Transverse colon (tissue), 4 donors: ENCODE results near the gene ZNF26. TPM values are rescaled to one million over a fixed set of nuclear protein-coding genes. Genes with fewer than 3 reads are reported as not detected.
"Not testable (repeated sequence)": the region's sequence is repeated elsewhere in the genome, so short reads cannot be mapped to it uniquely, and the experiment has no call there.

Experiments
- DNase-seq: peaks from one replicate; pipeline ENCODE4 v3.0.0-alpha.2; 2019
- H3K27ac ChIP-seq, 4 donors: fragments of 200-600 bp; sonication (generic); 2 replicates each; pipeline ENCODE4 v1.5.1; 2016 to 2018; ENCODE audit warnings: inconsistent platforms in 4 of 4
- H3K27me3 ChIP-seq: fragments of 200-600 bp; sonication (generic); 2 replicates; pipeline ENCODE4 v1.5.1; 2017; ENCODE audit warnings: inconsistent platforms
- H3K36me3 ChIP-seq, 4 donors: fragments of 200-600 bp; sonication (generic); 2 replicates each; pipeline ENCODE4 v1.5.1; 2017 to 2019; ENCODE audit warnings: inconsistent platforms in 4 of 4
- H3K4me1 ChIP-seq, 4 donors: fragments of 200-600 bp; sonication (generic); 2 replicates each; pipeline ENCODE4 v1.5.1; 2017 to 2020; ENCODE audit warnings: inconsistent platforms in 4 of 4
- H3K4me3 ChIP-seq, 4 donors: fragments of 200-600 bp; sonication (generic); 1 replicate in 1 of 4; 2 replicates in 3 of 4; pipeline versions ENCODE4 v1.5.1 to v1.6.1; 2017 to 2019; ENCODE audit warnings: inconsistent platforms in 4 of 4
- H3K9me3 ChIP-seq, 2 donors: fragments of 200-600 bp; sonication (generic); 2 replicates each; pipeline ENCODE4 v1.5.1; 2017 to 2019; ENCODE audit warnings: inconsistent platforms in 2 of 2
- EP300 ChIP-seq: sonication (generic); formaldehyde crosslinking; IDR thresholded peaks from one replicate; pipeline ENCODE4 v1.6.1; 2017; ENCODE audit warnings: antibody characterized with exemption, low read depth
- POLR2A ChIP-seq: fragments of 450-650 bp; IDR thresholded peaks from one replicate; pipeline ENCODE4 v1.6.1; 2016; ENCODE audit warnings: antibody characterized with exemption, mild to moderate bottlenecking, moderate library complexity
- POLR2AphosphoS5 ChIP-seq, 3 donors: sonication (generic); formaldehyde crosslinking; IDR thresholded peaks; one replicate each; pipeline ENCODE4 v1.6.1; 2016; ENCODE audit warnings: antibody characterized with exemption in 3 of 3
- WGBS, 2 donors: methylation state at CpG; one replicate each; pipeline ENCODE4 v1.1.5; 2018; ENCODE audit warnings: low coverage in 1 of 2; 5-methylcytosine and 5-hydroxymethylcytosine counted together
- in situ Hi-C, 4 donors: fragments of 200-750 bp; cut with MboI; loops; one replicate each; pipeline versions ENCODE4 v1.15.0 to v1.15.1; 2017; ENCODE audit warnings: low sequenced_read_pairs in 3 of 4, low pct_ligation_motif_present in 1 of 4, low pct_unique_long_range_greater_than_20kb in 1 of 4
- intact Hi-C: fragments of 100-400 bp; cut with DNase I; formaldehyde crosslinking; loops from one replicate; pipeline ENCODE4 v1.15.1; 2023; ENCODE audit warnings: low total_unique reads
- total RNA-seq, 4 donors: library from RNA; depleted of rRNA; stranded (reverse); fragments of >200 nt; gene quantifications; one replicate each; pipeline ENCODE4 v1.1.0, GENCODE V29; 2016
- TF ChIP-seq, protein P1 (sequence below), 5 experiments: fragments of 200-600 bp in 3 of 5; fragments of 450-650 bp in 2 of 5; sonication (generic) in 3 of 5; IDR thresholded peaks; 1 replicate in 2 of 5; 2 replicates in 3 of 5; pipeline ENCODE4 v1.5.1; 2016 to 2017; ENCODE audit warnings: antibody characterized with exemption in 5 of 5, inconsistent platforms in 3 of 5, mild to moderate bottlenecking in 2 of 5, moderate library complexity in 1 of 5

ZNF26 gene
- total RNA-seq, 4 donors from 2014 or later, result 12.7 to 26.3 (median 18.5) TPM

- Histone ChIP-seq H3K4me3 (peak overlapping the region in 1 of 4 donors; percentile 90), H3K27me3 (no peaks in the 10 kb centered on the region), H3K27ac (peak overlapping the region in 2 of 4 donors; percentile 89 to 95), H3K4me1 (peaks cover 4 to 12% (median 9%) of the 10 kb centered on the region in 4 donors), H3K36me3 (peaks cover 0 to 3% (median under 1%) of the 10 kb centered on the region in 4 donors), H3K9me3 (peaks cover 5 to 17% of the 10 kb centered on the region in 2 donors)
- WGBS, 2 donors, result 92 to 96% methylated on average over 7 to 14 of the region's 14 CpGs
- intact Hi-C loops (no loop called here), in situ Hi-C loops (no loop called here)
- DNase-seq, result no peak
- TF ChIP-seq, protein P1, sequence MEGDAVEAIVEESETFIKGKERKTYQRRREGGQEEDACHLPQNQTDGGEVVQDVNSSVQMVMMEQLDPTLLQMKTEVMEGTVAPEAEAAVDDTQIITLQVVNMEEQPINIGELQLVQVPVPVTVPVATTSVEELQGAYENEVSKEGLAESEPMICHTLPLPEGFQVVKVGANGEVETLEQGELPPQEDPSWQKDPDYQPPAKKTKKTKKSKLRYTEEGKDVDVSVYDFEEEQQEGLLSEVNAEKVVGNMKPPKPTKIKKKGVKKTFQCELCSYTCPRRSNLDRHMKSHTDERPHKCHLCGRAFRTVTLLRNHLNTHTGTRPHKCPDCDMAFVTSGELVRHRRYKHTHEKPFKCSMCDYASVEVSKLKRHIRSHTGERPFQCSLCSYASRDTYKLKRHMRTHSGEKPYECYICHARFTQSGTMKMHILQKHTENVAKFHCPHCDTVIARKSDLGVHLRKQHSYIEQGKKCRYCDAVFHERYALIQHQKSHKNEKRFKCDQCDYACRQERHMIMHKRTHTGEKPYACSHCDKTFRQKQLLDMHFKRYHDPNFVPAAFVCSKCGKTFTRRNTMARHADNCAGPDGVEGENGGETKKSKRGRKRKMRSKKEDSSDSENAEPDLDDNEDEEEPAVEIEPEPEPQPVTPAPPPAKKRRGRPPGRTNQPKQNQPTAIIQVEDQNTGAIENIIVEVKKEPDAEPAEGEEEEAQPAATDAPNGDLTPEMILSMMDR (IDR thresholded peaks at IDR 0.05), result no peak
- TF ChIP-seq EP300, result no peak
- TF ChIP-seq POLR2A, result no peak
- no peak for TF ChIP-seq POLR2AphosphoS5 (IDR thresholded peaks at IDR 0.05)
These were observed 31.6 kb upstream of the ZNF26 start for GRCh38 chr12:132954471-132955048.

DNA sequence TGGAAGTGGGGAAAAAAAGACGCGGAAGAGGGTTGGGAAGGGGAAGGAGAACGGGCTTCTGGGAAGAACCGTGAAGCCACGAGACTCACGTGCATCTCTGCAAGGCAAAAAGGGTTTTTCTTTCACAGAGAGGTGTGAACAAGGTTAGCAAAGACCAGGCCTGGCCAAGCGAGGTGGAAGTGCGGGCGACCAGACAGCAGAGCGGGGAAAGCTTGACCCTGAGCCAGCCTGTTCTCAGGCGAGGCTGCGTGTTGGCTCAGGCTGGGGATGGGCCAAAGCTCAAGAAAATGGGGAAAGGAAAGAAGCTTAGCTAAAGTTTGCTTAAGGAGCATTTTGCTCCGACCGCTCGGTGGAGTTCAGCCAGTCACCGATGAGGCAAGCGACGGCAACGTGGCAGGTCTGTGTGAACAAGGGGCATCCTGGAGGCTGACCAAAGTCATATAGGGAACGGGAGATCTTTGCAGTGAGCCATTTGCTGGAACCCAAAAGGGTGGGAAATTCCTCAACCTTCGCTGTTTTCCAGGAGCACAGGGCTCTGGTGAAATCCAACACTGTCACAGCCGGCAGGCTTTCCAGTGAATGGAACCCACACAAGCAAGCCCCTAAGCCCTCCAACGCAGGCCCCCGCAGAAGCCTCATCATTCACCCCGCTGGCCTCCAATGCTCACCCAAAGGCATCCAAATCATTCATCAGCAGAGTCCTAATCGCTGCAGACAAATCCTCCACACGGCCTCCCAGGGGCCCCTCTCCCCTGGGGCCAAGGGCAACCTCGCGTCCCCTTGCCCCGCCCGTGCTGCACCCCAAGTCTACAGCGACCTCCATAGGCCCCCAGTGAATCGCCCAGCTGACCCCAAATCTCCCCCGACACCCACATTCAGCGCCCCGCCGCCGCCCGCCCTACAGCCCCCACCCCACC is 30.8 kb upstream of the ZNF26 start:
- Histone ChIP-seq H3K27me3 (no peaks in the 10 kb centered on the region), H3K27ac (peak overlapping the region; percentile 88 to 96 (median 92)), H3K4me3 (peak overlapping the region; percentile 82 to 100 (median 87)), H3K9me3 (peaks cover 0 to 9% of the 10 kb centered on the region in 2 donors), H3K36me3 (no peaks in the 10 kb centered on the region), H3K4me1 (peaks cover 4 to 12% (median 9%) of the 10 kb centered on the region in 4 donors)
- WGBS, 2 donors, result 26% methylated on average over 39 of the region's 39 CpGs; no CpG with 5 or more reads in 1 of the 2 donors
- intact Hi-C loops, result no loop called here
- in situ Hi-C loops, result no loop called here
- DNase-seq, result peak; percentile 19
- TF ChIP-seq POLR2A (no peak), EP300 (no peak), POLR2AphosphoS5 (IDR thresholded peaks at IDR 0.05) (no peak)
- TF ChIP-seq, protein P1 (IDR thresholded peaks at IDR 0.05), result no peak

DNA sequence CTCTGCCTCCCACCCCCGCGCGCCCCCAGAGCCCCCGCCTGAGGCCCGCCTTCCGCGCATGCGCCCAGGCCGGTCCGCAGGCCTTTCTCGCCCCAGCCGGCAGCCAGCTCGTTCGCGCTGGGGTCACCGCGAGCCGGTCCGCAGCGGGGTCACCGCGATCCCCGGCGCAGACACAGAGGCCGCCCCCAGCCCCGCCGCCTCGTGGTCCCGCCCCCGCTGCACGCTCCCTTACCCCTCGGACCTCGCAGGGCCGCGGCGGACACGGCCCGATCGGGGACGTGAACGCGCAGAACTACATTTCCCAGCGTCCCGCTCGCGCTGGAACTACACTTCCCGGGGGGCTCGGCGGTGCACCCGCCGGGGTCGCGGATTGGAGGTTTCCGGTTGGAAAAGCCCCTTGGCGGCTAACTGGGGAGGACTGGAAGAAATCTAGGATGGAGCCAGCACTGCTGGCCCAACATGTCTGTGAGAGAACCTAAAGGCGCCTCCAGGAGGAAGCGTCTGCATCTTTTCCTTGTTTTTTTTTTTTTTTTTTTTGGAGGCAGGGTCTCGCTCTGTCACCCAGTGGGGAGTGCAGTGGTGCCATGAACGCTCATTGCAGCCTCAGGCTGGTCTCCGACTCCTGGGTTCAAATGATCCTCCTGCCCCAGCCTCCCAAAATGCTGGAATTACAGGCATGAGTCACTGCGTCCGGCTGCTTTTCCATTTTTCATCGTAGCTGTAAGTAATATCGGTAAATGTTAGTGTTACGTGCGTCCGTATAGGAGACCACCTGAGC is 30.0 kb upstream of the ZNF26 start, which contains the start of gene ZNF605:
ZNF605 (minus strand) TSS at position 296 of the 778 bp plus-strand sequence. CDS start 10,671 bp downstream, outside the sequence.
- Histone ChIP-seq H3K36me3 (no peaks in the 10 kb centered on the region), H3K27me3 (no peaks in the 10 kb centered on the region), H3K4me3 (peak within 1 kb of the TSS; percentile 82 to 100 (median 87)), H3K27ac (peak within 1 kb of the TSS; percentile 88 to 96 (median 92)), H3K4me1 (peaks cover 4 to 12% (median 9%) of the 10 kb centered on the region in 4 donors), H3K9me3 (peaks cover 0 to 8% of the 10 kb centered on the region in 2 donors)
- 3 to 9% methylated on average over 10 to 57 of the region's 67 CpGs for WGBS, 2 donors
- TF ChIP-seq POLR2A, result no peak
- TF ChIP-seq POLR2AphosphoS5 (IDR thresholded peaks at IDR 0.05), result peak in 2 of 3 donors; percentile 55 to 56
- TF ChIP-seq EP300, result no peak
- TF ChIP-seq, protein P1 (IDR thresholded peaks at IDR 0.05), result no peak
- intact Hi-C loops, result no loop called here
- in situ Hi-C loops, result no loop called here
- DNase-seq, result peak; percentile 87

DNA sequence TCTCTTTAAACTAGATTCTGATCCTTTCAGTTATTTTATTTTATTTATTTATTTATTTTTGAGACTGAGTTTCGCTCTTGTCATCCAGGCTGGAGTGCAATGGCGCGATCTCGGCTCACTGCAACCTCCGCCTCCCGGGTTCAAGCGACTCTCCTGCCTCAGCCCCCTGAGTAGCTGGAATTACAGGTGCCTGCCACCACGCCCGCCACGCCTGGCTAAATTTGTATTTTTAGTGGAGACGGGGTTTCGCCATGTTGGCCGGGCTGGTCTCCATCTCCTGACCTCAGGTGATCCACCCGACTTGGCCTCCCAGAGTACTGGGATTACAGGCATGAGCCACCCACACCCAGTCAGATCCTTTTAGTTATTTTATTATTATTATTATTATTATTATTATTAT is 24.4 kb upstream of the ZNF26 start:
- H3K27ac ChIP-seq, H3K4me1 ChIP-seq, intact Hi-C loops, DNase-seq, H3K27me3 ChIP-seq, H3K36me3 ChIP-seq, in situ Hi-C loops, H3K4me3 ChIP-seq: not testable (repeated sequence)
- whole genome bisulfite sequencing, 2 donors, result 98 to 100% methylated on average over 14 of the region's 14 CpGs
- H3K9me3 ChIP-seq, result peaks cover 0 to 21% of the 10 kb centered on the region in 2 donors
